Cardiac muscle cell (in vitro differentiated cells and primary cell): Measurements from ENCODE around the gene NFIA. TPM values are rescaled to one million over a fixed set of nuclear protein-coding genes. Genes with fewer than 3 reads are reported as not detected.

Experiments
- DNase-seq, 2 donors: peaks; one replicate each; pipeline versions ENCODE4 v3.0.0 to v3.0.0-alpha.2; 2010 to 2017; ENCODE audit warnings: low read depth in 1 of 2, low spot score in 1 of 2
- H3K27ac ChIP-seq: fragments of 200-600 bp; sonication (generic); 2 replicates; pipeline ENCODE4 v1.5.1; 2016
- H3K27me3 ChIP-seq: fragments of 200-600 bp; sonication (generic); 2 replicates; pipeline ENCODE4 v1.6.0; 2016; ENCODE audit warnings: control low read depth
- H3K36me3 ChIP-seq: fragments of 200-600 bp; sonication (generic); 2 replicates; pipeline ENCODE4 v1.5.1; 2016; ENCODE audit warnings: control low read depth
- H3K4me1 ChIP-seq: fragments of 200-600 bp; sonication (generic); 2 replicates; pipeline ENCODE4 v1.8.1; 2017; ENCODE audit warnings: low read depth, mild to moderate bottlenecking, mixed run types
- H3K4me3 ChIP-seq: fragments of 200-600 bp; sonication (generic); 2 replicates; pipeline ENCODE4 v1.5.1; 2016; ENCODE audit warnings: mild to moderate bottlenecking
- H3K9me3 ChIP-seq: fragments of 200-600 bp; sonication (generic); 2 replicates; pipeline ENCODE4 v1.5.1; 2017; ENCODE audit warnings: low read depth, mild to moderate bottlenecking, control low read depth
- polyA plus RNA-seq: library from polyadenylated mRNA; unstranded; fragments of >200 nt; fragmentation: Nextera tagmentation; extraction: Ambion mirVana; gene quantifications from 2 replicates; pipeline ENCODE4 v1.2.1, GENCODE V29; 2016
- total RNA-seq: library from RNA; depleted of rRNA; stranded (reverse); fragments of >200 nt; gene quantifications from 2 replicates; pipeline ENCODE4 v1.2.3, GENCODE V29; 2016
- TF ChIP-seq, protein P1 (sequence below): IDR thresholded peaks from 2 replicates; pipeline ENCODE4 v1.5.1; 2012; ENCODE audit warnings: low read depth, mild to moderate bottlenecking, low read length

NFIA gene
- total and polyA plus RNA-seq, 2 experiments from 2014 or later, result 10.1 to 12.0 TPM

DNA sequence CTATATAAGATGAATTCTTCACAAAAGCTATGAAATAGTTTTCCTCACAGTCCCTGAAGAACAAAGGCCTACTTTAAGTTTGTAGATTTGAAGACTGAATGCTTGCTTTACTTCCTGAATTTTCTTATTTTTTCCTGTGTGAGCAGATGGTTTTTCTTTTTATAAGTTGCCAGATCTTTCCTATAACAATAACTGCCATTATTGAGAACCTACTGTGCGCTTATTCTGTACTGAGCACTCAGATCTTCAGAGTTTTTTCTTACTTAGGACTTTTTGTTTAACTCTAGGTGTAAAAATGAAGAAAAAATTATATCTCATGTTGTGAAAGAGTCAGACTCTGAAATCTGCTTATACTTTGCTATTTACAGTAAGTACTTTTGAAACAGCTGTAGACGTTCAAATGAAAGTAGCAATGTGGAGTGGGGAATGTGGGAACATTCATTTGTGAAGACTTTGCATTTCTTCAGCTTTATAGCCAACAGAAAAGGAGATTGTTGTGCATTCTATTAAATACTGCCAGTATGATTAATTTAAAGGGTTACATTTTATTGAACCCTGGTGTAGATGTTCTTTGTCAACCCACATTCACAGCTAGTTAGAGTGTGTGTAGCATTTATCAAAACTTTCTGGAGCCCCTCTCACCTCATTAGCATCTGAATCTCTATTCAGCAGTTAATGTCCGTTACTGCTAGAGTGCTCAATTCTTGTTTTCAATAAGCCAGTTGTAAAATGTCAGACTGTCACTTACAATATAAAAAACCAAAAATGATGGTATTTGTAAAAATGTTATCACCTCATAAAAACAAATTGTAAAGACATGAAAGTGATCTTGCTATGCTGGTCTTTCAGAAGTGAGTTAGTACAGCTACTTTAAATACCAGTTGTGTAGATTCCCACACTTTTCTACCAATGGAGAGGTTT is 29.0 kb downstream of the NFIA start:
- TF ChIP-seq, protein P1, sequence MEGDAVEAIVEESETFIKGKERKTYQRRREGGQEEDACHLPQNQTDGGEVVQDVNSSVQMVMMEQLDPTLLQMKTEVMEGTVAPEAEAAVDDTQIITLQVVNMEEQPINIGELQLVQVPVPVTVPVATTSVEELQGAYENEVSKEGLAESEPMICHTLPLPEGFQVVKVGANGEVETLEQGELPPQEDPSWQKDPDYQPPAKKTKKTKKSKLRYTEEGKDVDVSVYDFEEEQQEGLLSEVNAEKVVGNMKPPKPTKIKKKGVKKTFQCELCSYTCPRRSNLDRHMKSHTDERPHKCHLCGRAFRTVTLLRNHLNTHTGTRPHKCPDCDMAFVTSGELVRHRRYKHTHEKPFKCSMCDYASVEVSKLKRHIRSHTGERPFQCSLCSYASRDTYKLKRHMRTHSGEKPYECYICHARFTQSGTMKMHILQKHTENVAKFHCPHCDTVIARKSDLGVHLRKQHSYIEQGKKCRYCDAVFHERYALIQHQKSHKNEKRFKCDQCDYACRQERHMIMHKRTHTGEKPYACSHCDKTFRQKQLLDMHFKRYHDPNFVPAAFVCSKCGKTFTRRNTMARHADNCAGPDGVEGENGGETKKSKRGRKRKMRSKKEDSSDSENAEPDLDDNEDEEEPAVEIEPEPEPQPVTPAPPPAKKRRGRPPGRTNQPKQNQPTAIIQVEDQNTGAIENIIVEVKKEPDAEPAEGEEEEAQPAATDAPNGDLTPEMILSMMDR, result no peak
- no peaks in the 10 kb centered on the region for H3K36me3 ChIP-seq
- DNase-seq, result peak in 1 of 2 donors; percentile 49
- H3K4me1 ChIP-seq, result peaks cover 8% of the 10 kb centered on the region
- H3K27me3 ChIP-seq, result no peaks in the 10 kb centered on the region
- H3K4me3 ChIP-seq, result no peak overlapping the region
- no peaks in the 10 kb centered on the region for H3K9me3 ChIP-seq
- H3K27ac ChIP-seq, result no peak overlapping the region

DNA sequence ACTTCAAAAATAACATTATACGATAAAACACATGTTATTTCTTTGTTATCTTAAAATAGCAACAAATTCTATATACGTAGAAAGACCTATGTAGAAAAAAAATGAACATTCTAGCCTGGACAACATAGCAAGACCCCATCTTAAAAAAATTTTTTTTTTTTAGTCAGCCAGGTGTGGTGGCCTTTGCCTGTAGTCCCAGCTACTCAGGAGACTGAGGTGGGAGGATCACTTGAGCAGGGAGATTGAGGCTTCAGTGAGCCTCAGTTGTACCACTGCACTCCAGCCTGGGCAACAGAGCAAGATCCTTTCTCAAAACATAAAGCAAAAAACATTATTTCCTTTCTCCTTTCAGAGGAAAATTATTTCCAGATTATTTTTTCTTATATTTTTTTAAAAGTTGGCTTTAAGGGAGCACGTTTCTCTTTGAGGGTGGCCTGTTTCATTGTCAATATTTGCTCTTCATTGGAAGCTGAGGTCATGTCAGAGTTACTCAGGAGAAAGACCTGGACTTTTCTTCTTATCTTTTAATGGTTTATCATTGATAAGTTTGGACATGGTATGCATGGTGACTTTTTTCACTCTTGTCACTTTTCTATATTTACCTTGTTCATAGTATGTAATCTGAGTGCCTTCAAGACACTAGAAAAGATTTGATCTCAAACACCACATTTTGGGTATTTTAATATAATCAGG is 32.0 kb downstream of the NFIA start:
- Histone ChIP-seq H3K27ac (no peak overlapping the region), H3K9me3 (no peaks in the 10 kb centered on the region), H3K36me3 (no peaks in the 10 kb centered on the region), H3K4me1 (peaks cover 12% of the 10 kb centered on the region), H3K27me3 (no peaks in the 10 kb centered on the region), H3K4me3 (no peak overlapping the region)
- DNase-seq, result no peak
- TF ChIP-seq, protein P1, result no peak

DNA sequence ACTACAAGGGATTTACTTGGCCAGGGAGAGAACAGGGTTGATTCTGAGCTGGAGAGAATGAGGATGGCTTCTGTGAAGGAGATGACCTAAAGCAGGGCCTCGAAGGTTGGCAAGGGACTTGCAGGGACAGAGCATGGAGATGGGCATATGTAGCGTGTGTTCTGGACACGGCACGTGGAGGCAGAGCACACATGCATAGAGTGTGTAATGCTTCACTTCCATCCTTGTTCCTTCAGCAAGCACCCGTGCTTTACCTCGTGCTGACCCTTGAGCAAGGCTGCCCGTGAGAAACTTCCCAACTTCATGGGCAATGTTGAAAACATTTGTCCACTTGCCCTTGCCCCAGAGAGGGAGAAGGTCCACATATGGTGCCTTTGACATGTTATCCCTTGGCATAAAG is 33.1 kb downstream of the NFIA start:
- Histone ChIP-seq H3K9me3 (no peaks in the 10 kb centered on the region), H3K4me3 (no peak overlapping the region), H3K4me1 (peaks cover 18% of the 10 kb centered on the region), H3K36me3 (no peaks in the 10 kb centered on the region), H3K27me3 (no peaks in the 10 kb centered on the region), H3K27ac (no peak overlapping the region)
- DNase-seq, result no peak
- TF ChIP-seq, protein P1, result no peak

DNA sequence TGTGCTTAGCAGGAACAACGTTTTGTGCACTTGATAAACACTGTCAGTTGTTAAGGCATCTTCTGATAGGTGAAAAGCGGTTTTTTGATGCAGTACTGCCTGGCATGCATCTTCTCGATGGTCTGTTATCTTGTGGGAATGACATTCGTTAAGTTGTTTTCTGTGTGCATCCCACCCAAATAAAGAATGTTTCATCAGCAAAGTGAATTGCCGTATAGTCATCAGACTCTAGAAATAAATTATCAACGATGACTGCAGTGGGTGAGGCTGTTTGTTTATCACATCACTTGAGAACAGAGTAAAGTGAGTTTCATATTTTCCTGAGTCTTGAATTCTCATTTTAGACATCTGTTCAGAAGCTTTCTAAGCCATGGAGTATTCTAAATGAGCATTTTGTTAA is 34.1 kb downstream of the NFIA start:
- H3K4me1 ChIP-seq, result peaks cover 22% of the 10 kb centered on the region
- no peaks in the 10 kb centered on the region for H3K27me3 ChIP-seq
- H3K36me3 ChIP-seq, result no peaks in the 10 kb centered on the region
- TF ChIP-seq, protein P1, result no peak
- no peak overlapping the region for H3K4me3 ChIP-seq
- peak overlapping the region; percentile 35 for H3K27ac ChIP-seq
- DNase-seq, result no peak
- H3K9me3 ChIP-seq, result no peaks in the 10 kb centered on the region

DNA sequence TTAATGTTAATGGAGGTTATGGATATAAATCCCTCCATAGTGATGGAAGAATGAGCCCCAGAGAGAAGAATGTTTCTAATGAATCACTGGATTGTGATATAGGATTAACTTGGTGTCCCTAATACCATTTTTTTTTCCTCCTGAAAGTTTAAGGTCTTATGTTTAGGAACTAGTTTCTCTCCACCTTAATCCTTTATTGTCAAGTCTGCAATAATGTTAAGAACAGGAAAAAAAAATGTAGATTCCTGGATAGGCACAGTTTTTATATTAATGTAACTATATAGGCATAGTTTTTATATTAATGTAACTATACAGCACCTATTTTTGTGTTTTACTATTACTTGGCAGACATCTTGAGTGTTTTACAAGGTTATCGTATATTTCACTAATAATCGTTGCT is 34.9 kb downstream of the NFIA start:
- TF ChIP-seq, protein P1, result no peak
- DNase-seq, result no peak
- no peaks in the 10 kb centered on the region for H3K27me3 ChIP-seq
- H3K27ac ChIP-seq, result no peak overlapping the region
- no peaks in the 10 kb centered on the region for H3K9me3 ChIP-seq
- peaks cover 22% of the 10 kb centered on the region for H3K4me1 ChIP-seq
- no peaks in the 10 kb centered on the region for H3K36me3 ChIP-seq
- H3K4me3 ChIP-seq, result no peak overlapping the region
